ENCODE measurements around the gene UGT2B15. TPM values are rescaled to one million over a fixed set of nuclear protein-coding genes. Genes with fewer than 3 reads are reported as not detected.
"Not testable (repeated sequence)": the region's sequence is repeated elsewhere in the genome, so short reads cannot be mapped to it uniquely, and the experiment has no call there.

Gene UGT2B15
- total and polyA plus RNA-seq, 3 donors from 2014 or later: 0.50 to 1.3 TPM; not detected in 1

- no peaks in the 10 kb centered on the region for H3K27me3 ChIP-seq
- no peak overlapping the region for H3K27ac ChIP-seq
- DNase-seq: no peak
- intact Hi-C loops (cut with DNase I; ENCODE audit: low total_unique reads): no loop called here
- no peaks in the 10 kb centered on the region for H3K4me1 ChIP-seq
- no peaks in the 10 kb centered on the region for H3K9me3 ChIP-seq
- H3K4me3 ChIP-seq: no peak overlapping the region
- 81 to 85% methylated on average over 3 of the region's 3 CpGs for WGBS, 2 donors
- TF ChIP-seq POLR2A (IDR thresholded peaks at IDR 0.05) (no peak), CTCF (IDR thresholded peaks at IDR 0.05) (no peak)
- no peaks in the 10 kb centered on the region for H3K36me3 ChIP-seq (ENCODE audit: low read depth, missing control alignments)
Observed at GRCh38 chr4:68712207-68712606, 41.8 kb upstream of the UGT2B15 start.

- Histone ChIP-seq H3K4me3 (no peak overlapping the region), H3K27ac (no peak overlapping the region), H3K27me3 (no peaks in the 10 kb centered on the region), H3K36me3 (ENCODE audit: low read depth, missing control alignments) (no peaks in the 10 kb centered on the region), H3K9me3 (no peaks in the 10 kb centered on the region), H3K4me1 (no peaks in the 10 kb centered on the region)
- TF ChIP-seq CTCF (IDR thresholded peaks at IDR 0.05) (no peak), POLR2A (IDR thresholded peaks at IDR 0.05) (no peak)
- intact Hi-C loops (cut with DNase I; ENCODE audit: low total_unique reads): no loop called here
- DNase-seq: no peak
Observed at GRCh38 chr4:68708566-68708965, 38.1 kb upstream of the UGT2B15 start.

GRCh38 chr4:68703168-68703567 is 32.7 kb upstream of the UGT2B15 start:
- H3K9me3 ChIP-seq; H3K27me3 ChIP-seq; H3K27ac ChIP-seq; H3K36me3 ChIP-seq (ENCODE audit: low read depth, missing control alignments); intact Hi-C loops (cut with DNase I; ENCODE audit: low total_unique reads); H3K4me1 ChIP-seq; H3K4me3 ChIP-seq; DNase-seq: not testable (repeated sequence)
- 71 to 84% methylated on average over 2 of the region's 2 CpGs for WGBS, 2 donors

- DNase-seq: no peak
- intact Hi-C loops (cut with DNase I; ENCODE audit: low total_unique reads): no loop called here
- H3K4me1 ChIP-seq: no peaks in the 10 kb centered on the region
- H3K4me3 ChIP-seq: no peak overlapping the region
- TF ChIP-seq CTCF (IDR thresholded peaks at IDR 0.05): no peak
- no peak for TF ChIP-seq POLR2A (IDR thresholded peaks at IDR 0.05)
- no peaks in the 10 kb centered on the region for H3K36me3 ChIP-seq (ENCODE audit: low read depth, missing control alignments)
- H3K27me3 ChIP-seq: no peaks in the 10 kb centered on the region
- 83% methylated on average over 3 of the region's 3 CpGs for WGBS, 2 donors
- H3K27ac ChIP-seq: no peak overlapping the region
- no peaks in the 10 kb centered on the region for H3K9me3 ChIP-seq
Observed at GRCh38 chr4:68700152-68700551, 29.7 kb upstream of the UGT2B15 start.

- DNase-seq: no peak
- TF ChIP-seq CTCF (IDR thresholded peaks at IDR 0.05): no peak
- H3K27me3 ChIP-seq: no peaks in the 10 kb centered on the region
- intact Hi-C loops (cut with DNase I; ENCODE audit: low total_unique reads): no loop called here
- 77 to 79% methylated on average over 9 of the region's 9 CpGs for WGBS, 2 donors
- H3K9me3 ChIP-seq: no peaks in the 10 kb centered on the region
- no peak overlapping the region for H3K27ac ChIP-seq
- H3K4me3 ChIP-seq: no peak overlapping the region
- no peaks in the 10 kb centered on the region for H3K36me3 ChIP-seq (ENCODE audit: low read depth, missing control alignments)
- no peaks in the 10 kb centered on the region for H3K4me1 ChIP-seq
Observed at GRCh38 chr4:68693325-68694075, 23.0 kb upstream of the UGT2B15 start.

Measured in testis (tissue), 3 donors.